ENCODE results near the gene PRR14. TPM values are rescaled to one million over a fixed set of nuclear protein-coding genes. Genes with fewer than 3 reads are reported as not detected.
A peak's percentile ranks its signal among the peaks of the same experiment; 100 is the strongest.
"Not testable (repeated sequence)": the region's sequence is repeated elsewhere in the genome, so short reads cannot be mapped to it uniquely, and the experiment has no call there.

Gene PRR14

DNA sequence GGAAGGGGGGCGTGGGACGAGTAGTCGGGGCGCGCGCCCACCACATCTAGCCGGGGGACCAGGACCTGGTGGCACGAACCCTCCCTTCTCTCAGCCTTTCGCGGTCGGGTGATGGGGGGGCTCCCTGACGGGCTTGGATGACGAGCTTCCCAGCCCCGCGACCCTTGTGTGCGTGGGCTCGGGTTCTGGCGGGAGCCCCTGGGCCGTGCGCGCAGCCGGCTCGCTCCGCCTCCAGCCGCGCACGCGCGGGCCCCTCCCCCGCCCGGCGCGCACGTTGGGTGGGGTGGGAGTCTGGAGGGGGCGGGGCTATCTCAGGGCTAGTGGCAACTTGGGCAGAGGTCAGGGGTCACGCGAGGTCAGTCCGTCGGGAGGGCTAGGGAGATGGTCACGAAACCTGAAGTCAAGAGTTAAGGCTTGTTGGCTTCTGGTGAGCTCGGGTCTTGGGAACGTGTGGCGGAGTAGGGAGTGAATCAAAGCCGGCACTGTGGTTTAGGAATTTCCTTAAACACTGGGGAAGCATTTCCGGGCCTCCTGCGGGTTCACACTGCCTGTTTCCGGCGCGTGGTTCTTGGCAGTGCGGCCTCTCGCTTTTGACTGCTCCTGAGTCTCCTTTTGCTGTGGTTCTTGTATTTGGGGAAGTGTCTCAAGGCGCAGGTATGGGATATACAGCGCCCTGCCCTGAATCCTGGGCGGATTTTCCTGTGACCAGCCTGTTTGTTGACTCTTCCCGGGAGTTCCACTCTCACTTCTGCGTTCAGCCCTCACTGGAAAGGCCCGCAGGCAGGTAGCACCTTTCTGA lies 48.3 kb downstream of the PRR14 start, which contains the start of gene SRCAP:
Gene SRCAP, plus strand, starts transcription at position 356 of the 799 bp plus-strand sequence. CDS start 1,654 bp downstream, outside the sequence.
- Histone ChIP-seq H3K36me3 (ENCODE audit: insufficient read depth, low read length) (peaks cover 26% of the 10 kb centered on the region), H3K4me2 (ENCODE audit: low read length) (peak within 1 kb of the TSS; percentile 96), H3K4me1 (ENCODE audit: control insufficient read depth, insufficient read depth, low read length) (peaks cover 19% of the 10 kb centered on the region), H3K4me3 (ENCODE audit: low read length) (peak within 1 kb of the TSS; percentile 98), H3K9ac (ENCODE audit: low read depth, low read length) (peak within 1 kb of the TSS; percentile 100), H3K9me3 (replicated peaks; ENCODE audit: low read length) (no peaks in the 10 kb centered on the region), H3K27me3 (ENCODE audit: control insufficient read depth, insufficient read depth, low read length) (no peaks in the 10 kb centered on the region)

DNA sequence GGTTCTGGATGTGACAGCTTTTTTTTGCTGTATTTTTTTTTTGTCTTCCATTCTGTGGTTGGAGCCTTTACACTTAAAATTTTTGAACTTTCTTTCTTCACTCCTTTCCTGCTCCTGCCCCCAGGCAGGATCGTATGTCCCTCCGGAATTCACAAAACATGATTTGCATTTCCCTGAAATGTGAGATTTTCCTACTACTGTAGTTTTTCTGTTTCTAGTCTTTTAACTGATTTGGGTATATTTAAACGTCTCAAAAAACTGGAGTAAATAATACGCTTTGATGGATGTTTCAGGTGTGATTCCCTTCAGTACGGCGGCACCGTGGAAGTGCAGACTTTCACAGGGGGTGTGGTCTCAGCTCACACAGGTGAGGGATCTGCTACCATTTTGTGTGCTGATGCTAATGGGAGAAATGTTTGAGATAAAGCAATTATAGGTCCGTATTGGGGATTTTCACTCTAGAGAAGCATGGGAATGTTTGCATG lies 48.9 kb downstream of the PRR14 start:
- Histone ChIP-seq H3K9me3 (replicated peaks; ENCODE audit: low read length) (no peaks in the 10 kb centered on the region), H3K4me3 (ENCODE audit: low read length) (peak overlapping the region; percentile 98), H3K4me1 (ENCODE audit: control insufficient read depth, insufficient read depth, low read length) (peaks cover 19% of the 10 kb centered on the region), H3K9ac (ENCODE audit: low read depth, low read length) (peak overlapping the region; percentile 100), H3K27me3 (ENCODE audit: control insufficient read depth, insufficient read depth, low read length) (no peaks in the 10 kb centered on the region), H3K36me3 (ENCODE audit: insufficient read depth, low read length) (peaks cover 32% of the 10 kb centered on the region), H3K4me2 (ENCODE audit: low read length) (peak overlapping the region; percentile 96)

DNA sequence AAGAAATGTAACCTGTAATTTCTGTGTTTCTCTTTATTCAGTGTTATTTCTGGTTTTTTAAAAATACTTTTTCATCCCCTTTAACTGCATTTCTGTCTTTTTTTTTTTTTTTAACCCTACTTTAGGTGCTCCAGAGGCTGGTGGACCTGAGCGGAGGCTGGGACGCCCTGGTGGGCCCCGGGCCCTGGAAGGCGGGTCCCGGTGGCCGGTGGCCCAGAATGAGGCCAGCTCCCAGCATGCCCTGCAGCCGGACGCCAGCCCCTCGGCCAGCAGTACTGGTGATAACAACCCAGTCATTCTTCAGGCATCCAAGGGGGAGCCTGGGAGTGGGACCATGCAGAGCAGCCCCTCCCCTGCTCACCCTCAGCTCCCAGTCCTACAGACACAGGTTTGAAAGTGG lies 49.7 kb downstream of the PRR14 start:
- H3K4me2 ChIP-seq (ENCODE audit: low read length), result peak overlapping the region; percentile 96
- H3K9me3 ChIP-seq (replicated peaks; ENCODE audit: low read length), result no peaks in the 10 kb centered on the region
- no peaks in the 10 kb centered on the region for H3K27me3 ChIP-seq (ENCODE audit: control insufficient read depth, insufficient read depth, low read length)
- H3K36me3 ChIP-seq (ENCODE audit: insufficient read depth, low read length), result peaks cover 39% of the 10 kb centered on the region
- peak overlapping the region; percentile 100 for H3K9ac ChIP-seq (ENCODE audit: low read depth, low read length)
- H3K4me1 ChIP-seq (ENCODE audit: control insufficient read depth, insufficient read depth, low read length), result peaks cover 19% of the 10 kb centered on the region
- H3K4me3 ChIP-seq (ENCODE audit: low read length), result peak overlapping the region; percentile 98

DNA sequence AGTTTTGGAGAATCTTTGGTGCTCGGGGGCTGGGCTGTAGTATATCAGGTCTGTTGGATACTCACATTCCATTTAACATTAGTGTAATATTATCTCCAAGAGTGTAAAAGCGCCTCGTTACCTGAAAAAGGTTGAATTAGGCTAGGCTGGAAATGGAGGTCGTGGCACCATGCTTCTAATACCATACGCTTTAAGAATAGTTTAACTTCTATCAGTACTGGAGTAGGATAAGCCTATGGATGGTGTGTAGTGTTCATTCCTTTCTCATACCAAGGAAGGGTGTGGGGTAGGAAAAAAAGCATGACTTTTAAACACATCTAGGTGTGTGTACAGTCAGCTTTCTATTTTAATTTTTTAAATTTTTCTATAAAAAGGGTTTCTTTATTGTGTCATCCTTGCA lies 50.2 kb downstream of the PRR14 start:
- Histone ChIP-seq H3K27me3 (ENCODE audit: control insufficient read depth, insufficient read depth, low read length) (no peaks in the 10 kb centered on the region), H3K9ac (ENCODE audit: low read depth, low read length) (peak overlapping the region; percentile 100), H3K36me3 (ENCODE audit: insufficient read depth, low read length) (peaks cover 44% of the 10 kb centered on the region), H3K9me3 (replicated peaks; ENCODE audit: low read length) (no peaks in the 10 kb centered on the region), H3K4me1 (ENCODE audit: control insufficient read depth, insufficient read depth, low read length) (peaks cover 19% of the 10 kb centered on the region), H3K4me2 (ENCODE audit: low read length) (peak overlapping the region; percentile 96), H3K4me3 (ENCODE audit: low read length) (peak overlapping the region; percentile 98)

DNA sequence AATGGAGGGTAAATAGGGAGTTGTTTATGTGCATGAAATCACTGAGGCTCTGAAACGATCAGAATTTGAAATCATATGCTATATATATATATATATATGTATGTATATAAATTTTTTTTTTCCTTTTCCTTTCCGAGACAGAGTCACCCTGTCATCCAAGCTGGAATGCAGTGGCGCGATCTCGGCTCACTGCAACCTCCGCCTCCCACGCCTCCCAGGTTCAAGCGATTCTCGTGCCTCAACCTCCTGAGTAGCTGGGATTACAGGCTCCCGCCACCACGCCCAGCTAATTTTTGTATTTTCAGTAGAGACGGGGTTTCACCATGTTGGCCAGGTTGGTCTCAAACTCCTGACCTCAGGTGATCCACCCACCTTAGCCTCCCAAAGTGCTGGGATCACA lies 52.3 kb downstream of the PRR14 start:
- H3K9ac ChIP-seq (ENCODE audit: low read depth, low read length); H3K4me2 ChIP-seq (ENCODE audit: low read length); H3K9me3 ChIP-seq (replicated peaks; ENCODE audit: low read length); H3K4me3 ChIP-seq (ENCODE audit: low read length); H3K27me3 ChIP-seq (ENCODE audit: control insufficient read depth, insufficient read depth, low read length): not testable (repeated sequence)
- H3K4me1 ChIP-seq (ENCODE audit: control insufficient read depth, insufficient read depth, low read length), result peaks cover 14% of the 10 kb centered on the region
- H3K36me3 ChIP-seq (ENCODE audit: insufficient read depth, low read length), result peaks cover 65% of the 10 kb centered on the region

DNA sequence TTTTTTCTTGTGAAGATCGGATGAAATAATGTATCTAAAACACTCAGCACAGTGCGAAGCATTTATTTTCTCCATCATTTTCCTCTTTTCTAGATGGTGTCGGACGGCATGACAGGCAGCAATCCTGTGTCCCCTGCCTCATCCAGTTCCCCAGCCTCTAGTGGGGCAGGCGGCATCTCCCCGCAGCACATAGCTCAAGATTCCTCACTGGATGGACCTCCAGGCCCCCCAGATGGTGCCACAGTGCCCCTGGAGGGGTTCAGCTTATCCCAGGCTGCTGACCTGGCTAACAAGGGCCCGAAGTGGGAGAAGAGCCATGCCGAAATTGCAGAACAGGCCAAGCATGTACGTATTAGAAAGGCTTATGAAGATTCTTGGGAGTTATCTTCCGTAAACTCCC lies 53.2 kb downstream of the PRR14 start:
- H3K4me1 ChIP-seq (ENCODE audit: control insufficient read depth, insufficient read depth, low read length), result peaks cover 14% of the 10 kb centered on the region
- no peaks in the 10 kb centered on the region for H3K9me3 ChIP-seq (replicated peaks; ENCODE audit: low read length)
- H3K4me2 ChIP-seq (ENCODE audit: low read length), result no peak overlapping the region
- H3K36me3 ChIP-seq (ENCODE audit: insufficient read depth, low read length), result peaks cover 72% of the 10 kb centered on the region
- no peak overlapping the region for H3K9ac ChIP-seq (ENCODE audit: low read depth, low read length)
- H3K4me3 ChIP-seq (ENCODE audit: low read length), result no peak overlapping the region
- no peaks in the 10 kb centered on the region for H3K27me3 ChIP-seq (ENCODE audit: control insufficient read depth, insufficient read depth, low read length)

Small RNAs within 50 kb of the gene (small RNA-seq; reads per million reads assigned to genes)
- gene AC093249.1 (not detected), gene RNU6-1043P (not detected), gene RNU6-416P (not detected)
